MM.1S (cell line): Measurements from ENCODE around the gene KRTAP2-3.

ENCODE experiments used
- EZH2 ChIP-seq: fragments of 300-600 bp; sonication (generic); optimal IDR thresholded peaks from 2 replicates; pipeline ENCODE3; 2017; ENCODE audit warnings: low read depth, mild to moderate bottlenecking, antibody characterized with exemption, low read length, mixed read lengths
- TF ChIP-seq, protein P1 (sequence below): fragments of 300-600 bp; sonication (generic); IDR thresholded peaks from 2 replicates; pipeline ENCODE4 v1.5.1; 2016; ENCODE audit warnings: antibody characterized with exemption, low read length, mixed read lengths

DNA sequence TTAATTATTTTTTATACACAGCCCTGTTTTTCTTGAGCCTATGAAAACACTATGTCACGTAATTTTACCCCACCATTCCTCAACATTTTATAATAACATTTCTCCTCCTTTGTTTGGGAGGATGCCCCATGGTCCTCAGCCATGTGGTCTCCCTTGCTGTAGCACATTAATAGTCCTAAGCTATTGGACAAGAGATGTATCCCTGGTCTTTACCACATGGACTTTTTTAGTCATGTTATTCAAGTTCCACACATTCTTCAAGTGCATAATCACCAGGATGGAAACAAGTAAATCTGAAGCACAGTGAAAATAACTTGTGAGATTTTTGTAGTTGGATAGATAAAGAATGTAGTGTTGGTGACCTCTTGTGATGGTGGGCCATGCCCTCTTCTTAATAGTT, 2.0 kb upstream of the KRTAP2-3 start:
- TF ChIP-seq, protein P1, sequence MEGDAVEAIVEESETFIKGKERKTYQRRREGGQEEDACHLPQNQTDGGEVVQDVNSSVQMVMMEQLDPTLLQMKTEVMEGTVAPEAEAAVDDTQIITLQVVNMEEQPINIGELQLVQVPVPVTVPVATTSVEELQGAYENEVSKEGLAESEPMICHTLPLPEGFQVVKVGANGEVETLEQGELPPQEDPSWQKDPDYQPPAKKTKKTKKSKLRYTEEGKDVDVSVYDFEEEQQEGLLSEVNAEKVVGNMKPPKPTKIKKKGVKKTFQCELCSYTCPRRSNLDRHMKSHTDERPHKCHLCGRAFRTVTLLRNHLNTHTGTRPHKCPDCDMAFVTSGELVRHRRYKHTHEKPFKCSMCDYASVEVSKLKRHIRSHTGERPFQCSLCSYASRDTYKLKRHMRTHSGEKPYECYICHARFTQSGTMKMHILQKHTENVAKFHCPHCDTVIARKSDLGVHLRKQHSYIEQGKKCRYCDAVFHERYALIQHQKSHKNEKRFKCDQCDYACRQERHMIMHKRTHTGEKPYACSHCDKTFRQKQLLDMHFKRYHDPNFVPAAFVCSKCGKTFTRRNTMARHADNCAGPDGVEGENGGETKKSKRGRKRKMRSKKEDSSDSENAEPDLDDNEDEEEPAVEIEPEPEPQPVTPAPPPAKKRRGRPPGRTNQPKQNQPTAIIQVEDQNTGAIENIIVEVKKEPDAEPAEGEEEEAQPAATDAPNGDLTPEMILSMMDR: no peak
- no peak for TF ChIP-seq EZH2
